Measurements from ENCODE around the gene CAPN3.

DNA sequence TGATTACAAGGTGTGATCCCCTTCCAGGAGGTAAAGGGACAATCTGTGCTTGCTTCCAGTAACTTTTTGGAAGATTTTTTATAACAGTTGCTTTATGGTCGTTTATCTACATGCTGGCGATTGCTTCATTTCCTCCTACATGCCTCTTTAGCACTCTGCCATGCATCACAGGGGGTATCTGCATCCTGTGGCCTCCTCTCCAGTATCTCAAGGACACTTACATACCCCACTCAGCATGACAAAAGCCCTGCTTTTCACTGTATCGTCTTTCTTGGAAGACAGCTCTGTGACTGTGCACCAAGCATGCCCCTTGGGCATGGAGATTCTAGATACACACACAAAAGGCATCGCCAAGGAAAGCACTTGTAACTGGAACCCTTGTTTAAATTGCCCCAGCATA lies 25.3 kb downstream of the CAPN3 start:
- TF ChIP-seq POLR2A (IDR thresholded peaks at IDR 0.05) = no peak
- TF ChIP-seq, protein P1, sequence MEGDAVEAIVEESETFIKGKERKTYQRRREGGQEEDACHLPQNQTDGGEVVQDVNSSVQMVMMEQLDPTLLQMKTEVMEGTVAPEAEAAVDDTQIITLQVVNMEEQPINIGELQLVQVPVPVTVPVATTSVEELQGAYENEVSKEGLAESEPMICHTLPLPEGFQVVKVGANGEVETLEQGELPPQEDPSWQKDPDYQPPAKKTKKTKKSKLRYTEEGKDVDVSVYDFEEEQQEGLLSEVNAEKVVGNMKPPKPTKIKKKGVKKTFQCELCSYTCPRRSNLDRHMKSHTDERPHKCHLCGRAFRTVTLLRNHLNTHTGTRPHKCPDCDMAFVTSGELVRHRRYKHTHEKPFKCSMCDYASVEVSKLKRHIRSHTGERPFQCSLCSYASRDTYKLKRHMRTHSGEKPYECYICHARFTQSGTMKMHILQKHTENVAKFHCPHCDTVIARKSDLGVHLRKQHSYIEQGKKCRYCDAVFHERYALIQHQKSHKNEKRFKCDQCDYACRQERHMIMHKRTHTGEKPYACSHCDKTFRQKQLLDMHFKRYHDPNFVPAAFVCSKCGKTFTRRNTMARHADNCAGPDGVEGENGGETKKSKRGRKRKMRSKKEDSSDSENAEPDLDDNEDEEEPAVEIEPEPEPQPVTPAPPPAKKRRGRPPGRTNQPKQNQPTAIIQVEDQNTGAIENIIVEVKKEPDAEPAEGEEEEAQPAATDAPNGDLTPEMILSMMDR (IDR thresholded peaks at IDR 0.05) = no peak
